Endodermal cell (in vitro differentiated cells): ENCODE data around the gene PCDHGA2. TPM values are rescaled to one million over a fixed set of nuclear protein-coding genes. Genes with fewer than 3 reads are reported as not detected.
"Not testable (repeated sequence)": the region's sequence is repeated elsewhere in the genome, so short reads cannot be mapped to it uniquely, and the experiment has no call there.

ENCODE experiments used
- DNase-seq: peaks from one replicate; pipeline ENCODE4 v3.0.0-alpha.2; 2017
- H3K27ac ChIP-seq: 2 replicates; pipeline ENCODE4 v1.5.1; 2013; ENCODE audit warnings: mild to moderate bottlenecking, low read depth, low read length, moderate library complexity
- H3K27me3 ChIP-seq: 2 replicates; pipeline ENCODE4 v1.6.1; 2013; ENCODE audit warnings: mild to moderate bottlenecking, low read length, moderate library complexity; ENCODE audit not compliant: insufficient read depth, control insufficient read depth, poor library complexity, severe bottlenecking
- H3K36me3 ChIP-seq: 2 replicates; pipeline ENCODE4 v1.7.0; 2013; ENCODE audit warnings: mild to moderate bottlenecking, low read length, moderate library complexity; ENCODE audit not compliant: control insufficient read depth, insufficient read depth
- H3K4me1 ChIP-seq: one replicate; pipeline ENCODE4 v1.7.0; 2013; ENCODE audit warnings: low read length; ENCODE audit not compliant: control insufficient read depth, insufficient read depth
- H3K4me3 ChIP-seq: 2 replicates; pipeline ENCODE4 v1.5.1; 2013; ENCODE audit warnings: mild to moderate bottlenecking, low read length, moderate library complexity
- H3K9ac ChIP-seq: 2 replicates; pipeline ENCODE4 v1.6.1; 2013; ENCODE audit warnings: mild to moderate bottlenecking, low read length, moderate library complexity; ENCODE audit not compliant: poor library complexity, severe bottlenecking; ENCODE audit errors: extremely low read depth
- H3K9me3 ChIP-seq: 2 replicates; pipeline ENCODE4 v1.6.1; 2013; ENCODE audit warnings: mild to moderate bottlenecking, low read length, moderate library complexity; ENCODE audit not compliant: control insufficient read depth
- H3K27ac Mint-ChIP-seq: 2 replicates; pipeline ENCODE4 v1.8.0; 2020; ENCODE audit warnings: mixed read lengths
- H3K27me3 Mint-ChIP-seq: 2 replicates; pipeline ENCODE4 v1.8.0; 2021; ENCODE audit warnings: mild to moderate bottlenecking, mixed read lengths; ENCODE audit not compliant: insufficient read depth
- H3K36me3 Mint-ChIP-seq: 2 replicates; pipeline ENCODE4 v1.8.0; 2020; ENCODE audit warnings: low read depth, mixed read lengths
- H3K4me1 Mint-ChIP-seq: 2 replicates; pipeline ENCODE4 v1.8.0; 2020; ENCODE audit warnings: mixed read lengths
- H3K4me3 Mint-ChIP-seq: 2 replicates; pipeline ENCODE4 v1.8.0; 2020; ENCODE audit warnings: mild to moderate bottlenecking, moderate library complexity, mixed read lengths
- H3K9me3 Mint-ChIP-seq: 2 replicates; pipeline ENCODE4 v1.8.0; 2020; ENCODE audit warnings: mild to moderate bottlenecking, mixed read lengths
- WGBS, 2 experiments: methylation state at CpG; one replicate each; pipeline versions ENCODE4 v1.1.5 to v1.1.7; 2013; ENCODE audit warnings: missing lambda C conversion rate in 2 of 2, mixed read lengths in 1 of 2; ENCODE audit not compliant: insufficient coverage in 1 of 2, insufficient read length in 1 of 2; 5-methylcytosine and 5-hydroxymethylcytosine counted together
- total RNA-seq, 2 donors: library from RNA; stranded (reverse); fragmentation: NEBNext Ultra II Directional in 1 of 2; extraction: Animal tissue kit (Norgen Biotek cat#: 25700) in 1 of 2; gene quantifications; 2 replicates in 1 of 2; 3 replicates in 1 of 2; pipeline ENCODE4 v1.2.1, GENCODE V29; 2021
- TF ChIP-seq, protein P1 (sequence below): fragments of 200-600 bp; sonication (generic); conservative IDR thresholded peaks from 2 replicates; pipeline ENCODE4 v1.5.0; 2021; ENCODE audit warnings: antibody characterized with exemption, mild to moderate bottlenecking

Gene PCDHGA2
- total RNA-seq, 2 donors from 2014 or later, result 0.09 to 2.0 TPM

GRCh38 chr5:141340781-141341354 lies 2.3 kb downstream of the PCDHGA2 start:
- peaks cover 64% of the 10 kb centered on the region for H3K9me3 Mint-ChIP-seq
- H3K36me3 ChIP-seq, H3K9ac ChIP-seq, DNase-seq, H3K4me3 Mint-ChIP-seq, H3K27ac Mint-ChIP-seq, H3K4me1 ChIP-seq, H3K27ac ChIP-seq, H3K4me1 Mint-ChIP-seq, H3K4me3 ChIP-seq, H3K27me3 ChIP-seq: not testable (repeated sequence)
- 94 to 97% methylated on average over 20 to 43 of the region's 45 CpGs for WGBS, 2 experiments
- peaks cover 22% of the 10 kb centered on the region for H3K27me3 Mint-ChIP-seq
- peaks cover 19% of the 10 kb centered on the region for H3K9me3 ChIP-seq
- H3K36me3 Mint-ChIP-seq, result peaks cover 14% of the 10 kb centered on the region

DNA sequence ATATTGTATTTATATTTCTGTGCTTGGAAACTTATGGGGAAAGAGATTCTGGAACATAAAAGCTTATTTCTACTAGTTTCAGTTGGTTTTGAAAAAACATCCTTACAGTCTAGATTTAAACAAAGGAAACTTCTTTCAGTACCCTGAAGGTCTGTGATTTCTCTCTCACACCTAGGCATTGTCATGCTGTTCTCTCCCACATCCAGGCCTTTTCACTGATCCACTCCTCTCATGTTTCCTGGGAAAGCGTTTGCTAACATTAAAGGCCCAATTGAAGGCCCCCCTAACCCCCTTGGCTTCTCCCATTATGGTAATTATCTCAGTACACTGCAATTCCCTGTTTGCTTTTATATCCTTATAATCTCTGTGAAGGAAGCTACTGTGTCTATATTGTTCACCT lies 4.2 kb downstream of the PCDHGA2 start:
- Histone ChIP-seq H3K4me3 (peak overlapping the region; percentile 77), H3K9me3 (peaks cover 32% of the 10 kb centered on the region), H3K27me3 (no peaks in the 10 kb centered on the region), H3K4me1 (no peaks in the 10 kb centered on the region), H3K36me3 (no peaks in the 10 kb centered on the region), H3K9ac (no peak overlapping the region), H3K27ac (no peak overlapping the region)
- no peaks in the 10 kb centered on the region for H3K4me1 Mint-ChIP-seq
- H3K9me3 Mint-ChIP-seq, result peaks cover 74% of the 10 kb centered on the region
- no peak overlapping the region for H3K4me3 Mint-ChIP-seq
- peaks cover 22% of the 10 kb centered on the region for H3K36me3 Mint-ChIP-seq
- H3K27ac Mint-ChIP-seq, result no peak overlapping the region
- WGBS, 2 experiments, result 84% methylated on average over 1 of the region's 1 CpG; no CpG with 5 or more reads in 1 of the 2 experiments
- DNase-seq, result no peak
- TF ChIP-seq, protein P1, sequence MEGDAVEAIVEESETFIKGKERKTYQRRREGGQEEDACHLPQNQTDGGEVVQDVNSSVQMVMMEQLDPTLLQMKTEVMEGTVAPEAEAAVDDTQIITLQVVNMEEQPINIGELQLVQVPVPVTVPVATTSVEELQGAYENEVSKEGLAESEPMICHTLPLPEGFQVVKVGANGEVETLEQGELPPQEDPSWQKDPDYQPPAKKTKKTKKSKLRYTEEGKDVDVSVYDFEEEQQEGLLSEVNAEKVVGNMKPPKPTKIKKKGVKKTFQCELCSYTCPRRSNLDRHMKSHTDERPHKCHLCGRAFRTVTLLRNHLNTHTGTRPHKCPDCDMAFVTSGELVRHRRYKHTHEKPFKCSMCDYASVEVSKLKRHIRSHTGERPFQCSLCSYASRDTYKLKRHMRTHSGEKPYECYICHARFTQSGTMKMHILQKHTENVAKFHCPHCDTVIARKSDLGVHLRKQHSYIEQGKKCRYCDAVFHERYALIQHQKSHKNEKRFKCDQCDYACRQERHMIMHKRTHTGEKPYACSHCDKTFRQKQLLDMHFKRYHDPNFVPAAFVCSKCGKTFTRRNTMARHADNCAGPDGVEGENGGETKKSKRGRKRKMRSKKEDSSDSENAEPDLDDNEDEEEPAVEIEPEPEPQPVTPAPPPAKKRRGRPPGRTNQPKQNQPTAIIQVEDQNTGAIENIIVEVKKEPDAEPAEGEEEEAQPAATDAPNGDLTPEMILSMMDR, result no peak
- peaks cover 11% of the 10 kb centered on the region for H3K27me3 Mint-ChIP-seq

- Mint-ChIP-seq H3K36me3 (peaks cover 22% of the 10 kb centered on the region), H3K27me3 (peaks cover 11% of the 10 kb centered on the region), H3K4me1 (no peaks in the 10 kb centered on the region), H3K4me3 (peak within 1 kb of the TSS; percentile 70), H3K27ac (peak within 1 kb of the TSS; percentile 94), H3K9me3 (peaks cover 70% of the 10 kb centered on the region)
- Histone ChIP-seq H3K4me1 (no peaks in the 10 kb centered on the region), H3K4me3 (peak within 1 kb of the TSS; percentile 77), H3K27me3 (no peaks in the 10 kb centered on the region), H3K9ac (peak within 1 kb of the TSS; percentile 58), H3K27ac (no peak within 1 kb of the TSS), H3K9me3 (peaks cover 38% of the 10 kb centered on the region), H3K36me3 (no peaks in the 10 kb centered on the region)
- WGBS, 2 experiments, result 52 to 80% methylated on average over 3 to 7 of the region's 9 CpGs
- TF ChIP-seq, protein P1, result peak; percentile 75
- DNase-seq, result peak; percentile 63
Measured at GRCh38 chr5:141343242-141343952, 4.8 kb downstream of the PCDHGA2 start, which contains the start of gene PCDHGA3. TSS of gene PCDHGA3 (plus strand) at chr5:141343829. CDS start at chr5:141344034, 205 bp downstream.
